HepG2 (cell line): ENCODE data around the gene TNRC18. TPM values are rescaled to one million over a fixed set of nuclear protein-coding genes. Genes with fewer than 3 reads are reported as not detected.
A peak's percentile ranks its signal among the peaks of the same experiment; 100 is the strongest.

ENCODE experiments used
- FOXP1 ChIP-seq, 2 experiments: fragments of 450-650 bp in 1 of 2; IDR thresholded peaks; 2 replicates each; pipeline ENCODE4 v1.6.1; 2017 to 2018; ENCODE audit warnings: antibody characterized with exemption in 1 of 2
- HES4 ChIP-seq: sonication (generic); formaldehyde crosslinking; IDR thresholded peaks from 2 replicates; pipeline ENCODE4 v1.9.0; 2021; ENCODE audit warnings: mild to moderate bottlenecking, missing genetic modification reagents, borderline replicate concordance
- KDM5B ChIP-seq: sonication (generic); formaldehyde crosslinking; IDR thresholded peaks from 2 replicates; pipeline ENCODE4 v1.4.0; 2020; ENCODE audit warnings: missing genetic modification reagents, mild to moderate bottlenecking, borderline replicate concordance
- MATR3 ChIP-seq: sonication (generic); formaldehyde crosslinking; IDR thresholded peaks from 2 replicates; pipeline ENCODE4 v1.4.0; 2020; ENCODE audit warnings: missing genetic modification reagents
- MED8 ChIP-seq: sonication (generic); formaldehyde crosslinking; IDR thresholded peaks from 2 replicates; pipeline ENCODE4 v1.8.1; 2023; ENCODE audit warnings: mild to moderate bottlenecking, missing genetic modification reagents; ENCODE audit not compliant: insufficient replicate concordance
- MYNN ChIP-seq: sonication (generic); formaldehyde crosslinking; IDR thresholded peaks from 2 replicates; pipeline ENCODE4 v1.4.0; 2020; ENCODE audit warnings: mild to moderate bottlenecking, low read depth, missing genetic modification reagents
- PHF8 ChIP-seq: sonication (generic); formaldehyde crosslinking; IDR thresholded peaks from 2 replicates; pipeline ENCODE4 v1.5.0; 2020; ENCODE audit warnings: missing genetic modification reagents
- PITX1 ChIP-seq: sonication (generic); formaldehyde crosslinking; IDR thresholded peaks from 2 replicates; pipeline ENCODE4 v1.5.1; 2020; ENCODE audit warnings: mild to moderate bottlenecking, missing genetic modification reagents
- REST ChIP-seq, 2 experiments: IDR thresholded peaks; 2 replicates each; pipeline ENCODE4 v1.6.1; 2011 to 2012; ENCODE audit warnings: low read length in 2 of 2, borderline replicate concordance in 1 of 2, low read depth in 1 of 2, mild to moderate bottlenecking in 1 of 2, moderate library complexity in 1 of 2
- SP5 ChIP-seq: IDR thresholded peaks from 2 replicates; pipeline ENCODE4 v1.6.1; 2016; ENCODE audit warnings: low read depth, borderline replicate concordance
- ZBTB1 ChIP-seq: sonication (generic); formaldehyde crosslinking; IDR thresholded peaks from 2 replicates; pipeline ENCODE4 v1.4.0; 2020; ENCODE audit warnings: missing genetic modification reagents, borderline replicate concordance
- ZBTB7A ChIP-seq: sonication (generic); formaldehyde crosslinking; IDR thresholded peaks from 2 replicates; pipeline ENCODE4 v1.8.0; 2022; ENCODE audit warnings: mild to moderate bottlenecking, missing genetic modification reagents
- ZFY ChIP-seq: sonication (generic); formaldehyde crosslinking; IDR thresholded peaks from 2 replicates; pipeline ENCODE4 v1.4.0; 2020; ENCODE audit warnings: missing genetic modification reagents
- ZIK1 ChIP-seq: sonication (generic); formaldehyde crosslinking; IDR thresholded peaks from 2 replicates; pipeline ENCODE4 v1.5.0; 2020; ENCODE audit warnings: mild to moderate bottlenecking, low read depth, missing genetic modification reagents, borderline replicate concordance
- ZNF17 ChIP-seq: sonication (generic); formaldehyde crosslinking; IDR thresholded peaks from 2 replicates; pipeline ENCODE4 v1.5.0; 2020; ENCODE audit warnings: mild to moderate bottlenecking, missing genetic modification reagents
- ZNF329 ChIP-seq: sonication (generic); formaldehyde crosslinking; IDR thresholded peaks from 2 replicates; pipeline ENCODE4 v1.9.0; 2021; ENCODE audit warnings: low read depth, mild to moderate bottlenecking, missing genetic modification reagents
- ZNF574 ChIP-seq: sonication (generic); formaldehyde crosslinking; IDR thresholded peaks from 2 replicates; pipeline ENCODE4 v1.4.0; 2020; ENCODE audit warnings: missing genetic modification reagents
- ZNF597 ChIP-seq: sonication (generic); formaldehyde crosslinking; IDR thresholded peaks from 2 replicates; pipeline ENCODE4 v1.5.0; 2020; ENCODE audit warnings: missing genetic modification reagents
- ZNF7 ChIP-seq: IDR thresholded peaks from 2 replicates; pipeline ENCODE4 v1.6.1; 2016; ENCODE audit warnings: missing biosample characterization, missing genetic modification reagents
- ZNF704 ChIP-seq: sonication (generic); formaldehyde crosslinking; IDR thresholded peaks from 2 replicates; pipeline ENCODE4 v1.8.1; 2023; ENCODE audit warnings: mild to moderate bottlenecking, inconsistent platforms, moderate library complexity, missing genetic modification reagents, borderline replicate concordance
- polyA plus RNA-seq, 8 experiments: library from polyadenylated mRNA; depleted of rRNA in 3 of 8; stranded (reverse) in 7 of 8; unstranded in 1 of 8; fragments of >200 nt; fragmentation: Illumina TruSeq in 4 of 8; extraction: Trizol in 4 of 8; gene quantifications; 2 replicates each; pipeline versions ENCODE4 v1.2.1 to v1.2.3, GENCODE V29; 2011 to 2016; ENCODE audit warnings: low read depth in 4 of 8, missing spikeins in 1 of 8, mixed read lengths in 1 of 8; ENCODE audit not compliant: insufficient read depth in 1 of 8
- total RNA-seq, 5 experiments: library from RNA; depleted of rRNA; stranded (reverse); fragments of >200 nt; fragmentation: Illumina TruSeq; extraction: Trizol; gene quantifications; 2 replicates each; pipeline ENCODE4 v1.2.3, GENCODE V29; 2016; ENCODE audit warnings: low read depth in 1 of 5

Gene TNRC18
- total and polyA plus RNA-seq, 2 of the 13 experiments (the other 11 are each of a cell fraction or from before 2014, with no cell fraction given), result 11.7 to 17.4 TPM

GRCh38 chr7:5283421-5284303, 140.0 kb downstream of the TNRC18 start (continued):
- TF ChIP-seq ZNF7 (CRISPR knock-in tag), result no peak
- no peak for TF ChIP-seq ZNF704 (CRISPR knock-in tag)
- no peak for TF ChIP-seq ZIK1 (CRISPR knock-in tag)
- no peak for TF ChIP-seq SP5 (CRISPR knock-in tag)
- TF ChIP-seq ZNF597 (CRISPR knock-in tag), result no peak
- TF ChIP-seq REST (IDR thresholded peaks at IDR 0.05; ENCODE audit: borderline replicate concordance in 1 of 2, low read depth in 1 of 2, low read length in 2 of 2), result no peak
- peak; percentile 16; the same call in 1 of the 2 replicates for TF ChIP-seq ZBTB7A (CRISPR knock-in tag)
- TF ChIP-seq ZNF329, result no peak
- peak; percentile 29; the same call in 1 of the 2 replicates for TF ChIP-seq KDM5B
- peak; percentile 29; the same call in 1 of the 2 replicates for TF ChIP-seq HES4
- TF ChIP-seq FOXP1 (IDR thresholded peaks at IDR 0.05), result no peak
- TF ChIP-seq FOXP1 (CRISPR knock-in tag; IDR thresholded peaks at IDR 0.05), result no peak
- no peak for TF ChIP-seq ZBTB1 (CRISPR knock-in tag)
- no peak for TF ChIP-seq MYNN (CRISPR knock-in tag)
- TF ChIP-seq MED8 (CRISPR knock-in tag), result no peak
- TF ChIP-seq ZNF17 (CRISPR knock-in tag), result peak; percentile 15; the same call in 1 of the 2 replicates
- TF ChIP-seq ZNF574, result 0 out of 2 replicates have a peak, but pooled peaks have one; percentile 3
- no peak for TF ChIP-seq MATR3 (CRISPR knock-in tag)
- peak; percentile 26; the same call in 1 of the 2 replicates for TF ChIP-seq PHF8
- TF ChIP-seq PITX1, result no peak
- TF ChIP-seq ZFY, result peak; percentile 39; the same call in 1 of the 2 replicates
